Measurements from ENCODE around the gene CDK18.

- no peak for TF ChIP-seq CTCF (IDR thresholded peaks at IDR 0.05)
- TF ChIP-seq POLR2A (IDR thresholded peaks at IDR 0.05; ENCODE audit: low read depth): no peak
Observed at GRCh38 chr1:205518661-205519540, 14.4 kb downstream of the CDK18 start.
